ENCODE results near the gene USP2.

USP2 gene

DNA sequence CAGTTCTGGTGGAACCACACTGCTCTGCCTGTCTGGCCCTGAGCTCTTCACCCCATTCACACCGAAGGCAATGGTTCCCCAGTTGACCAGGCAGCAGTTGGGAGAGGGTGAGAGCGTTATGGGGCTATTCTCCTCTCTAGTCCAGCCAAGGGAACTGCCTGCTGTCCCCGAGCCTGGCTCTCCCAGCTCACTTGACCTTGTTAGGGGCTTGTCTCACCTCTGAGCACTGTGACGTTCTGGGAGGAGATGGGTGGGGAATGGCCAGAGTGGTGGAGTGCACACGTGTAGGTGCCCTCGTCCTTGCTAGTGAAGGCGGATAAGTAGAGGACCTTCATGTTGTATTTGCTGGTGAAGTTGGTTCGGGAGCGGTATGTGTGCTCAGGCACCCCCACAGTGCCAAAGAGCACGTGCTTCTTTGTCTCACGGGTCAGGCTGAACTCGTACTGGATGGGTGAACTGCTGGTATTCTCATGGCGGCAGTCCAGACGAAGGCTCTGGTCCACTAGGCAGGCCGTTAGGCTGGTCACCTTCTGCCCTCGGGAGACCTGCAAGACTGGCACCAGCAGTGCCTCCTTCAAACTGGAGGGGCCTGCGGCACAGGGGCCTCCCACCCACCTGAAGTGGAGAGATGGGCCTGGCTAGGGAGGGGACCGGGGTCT, 38.5 kb upstream of the USP2 start:
- H3K27ac ChIP-seq, result no peak overlapping the region

DNA sequence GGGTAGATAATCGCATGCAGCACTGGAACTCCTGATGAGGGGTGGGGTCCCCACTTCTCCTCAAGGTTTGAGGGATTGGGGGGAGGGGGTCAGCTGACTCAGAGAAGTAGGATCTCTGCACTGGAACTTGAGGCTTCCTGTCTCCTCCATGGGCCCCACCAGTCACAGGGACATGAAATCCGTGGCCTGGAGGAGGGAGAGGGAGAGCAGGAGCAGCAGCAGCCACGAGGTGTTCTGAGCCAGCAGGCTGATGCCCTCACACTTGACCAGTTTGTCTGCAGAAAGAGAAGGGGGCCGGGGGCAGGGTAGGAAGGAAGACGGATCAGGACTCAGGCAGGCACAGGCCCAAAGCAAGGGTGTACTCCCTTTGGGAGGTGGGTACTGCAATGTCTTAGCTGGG, 37.8 kb upstream of the USP2 start:
- Histone ChIP-seq H3K4me1 (peaks cover 0 to 42% (median 24%) of the 10 kb centered on the region in 4 donors), H3K9me3 (no peaks in the 10 kb centered on the region), H3K36me3 (no peaks in the 10 kb centered on the region), H3K27me3 (peaks cover 0 to 38% of the 10 kb centered on the region in 2 donors), H3K4me3 (no peak overlapping the region), H3K27ac (no peak overlapping the region)
- intact Hi-C loops (cut with DNase I; ENCODE audit: low total_unique reads), result no loop called here
- DNase-seq, result no peak
- TF ChIP-seq, protein P1, sequence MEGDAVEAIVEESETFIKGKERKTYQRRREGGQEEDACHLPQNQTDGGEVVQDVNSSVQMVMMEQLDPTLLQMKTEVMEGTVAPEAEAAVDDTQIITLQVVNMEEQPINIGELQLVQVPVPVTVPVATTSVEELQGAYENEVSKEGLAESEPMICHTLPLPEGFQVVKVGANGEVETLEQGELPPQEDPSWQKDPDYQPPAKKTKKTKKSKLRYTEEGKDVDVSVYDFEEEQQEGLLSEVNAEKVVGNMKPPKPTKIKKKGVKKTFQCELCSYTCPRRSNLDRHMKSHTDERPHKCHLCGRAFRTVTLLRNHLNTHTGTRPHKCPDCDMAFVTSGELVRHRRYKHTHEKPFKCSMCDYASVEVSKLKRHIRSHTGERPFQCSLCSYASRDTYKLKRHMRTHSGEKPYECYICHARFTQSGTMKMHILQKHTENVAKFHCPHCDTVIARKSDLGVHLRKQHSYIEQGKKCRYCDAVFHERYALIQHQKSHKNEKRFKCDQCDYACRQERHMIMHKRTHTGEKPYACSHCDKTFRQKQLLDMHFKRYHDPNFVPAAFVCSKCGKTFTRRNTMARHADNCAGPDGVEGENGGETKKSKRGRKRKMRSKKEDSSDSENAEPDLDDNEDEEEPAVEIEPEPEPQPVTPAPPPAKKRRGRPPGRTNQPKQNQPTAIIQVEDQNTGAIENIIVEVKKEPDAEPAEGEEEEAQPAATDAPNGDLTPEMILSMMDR (IDR thresholded peaks at IDR 0.05), result no peak

More for the DNA sequence above, 38.5 kb upstream of the USP2 start:
- TF ChIP-seq, protein P1 (IDR thresholded peaks at IDR 0.05), result no peak
- DNase-seq, result no peak
- Histone ChIP-seq H3K27me3 (peaks cover 0 to 41% of the 10 kb centered on the region in 2 donors), H3K9me3 (no peaks in the 10 kb centered on the region), H3K4me1 (peaks cover 0 to 42% (median 24%) of the 10 kb centered on the region in 4 donors), H3K4me3 (no peak overlapping the region), H3K36me3 (no peaks in the 10 kb centered on the region)
- intact Hi-C loops (cut with DNase I; ENCODE audit: low total_unique reads), result no loop called here

DNA sequence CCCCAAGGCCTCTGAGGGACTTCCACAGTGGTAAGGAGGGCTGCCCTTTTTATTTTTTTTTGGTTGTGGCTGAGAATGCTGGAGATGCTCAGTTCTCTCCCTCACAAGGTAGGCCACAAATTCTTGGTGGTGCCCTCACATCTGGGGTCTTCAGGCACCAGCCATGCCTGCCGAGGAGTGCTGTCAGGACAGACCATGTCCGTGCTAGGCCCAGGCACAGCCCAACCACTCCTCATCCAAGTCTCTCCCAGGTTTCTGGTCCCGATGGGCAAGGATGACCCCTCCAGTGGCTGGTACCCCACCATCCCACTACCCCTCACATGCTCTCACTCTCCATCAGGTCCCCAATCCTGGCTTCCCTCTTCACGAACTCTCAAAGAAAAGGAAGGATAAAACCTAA, 37.3 kb upstream of the USP2 start:
- H3K4me1 ChIP-seq, result peaks cover 0 to 42% (median 24%) of the 10 kb centered on the region in 4 donors
- peak overlapping the region; percentile 63 to 72 for H3K27ac ChIP-seq
- intact Hi-C loops (cut with DNase I; ENCODE audit: low total_unique reads), result no loop called here
- DNase-seq, result no peak
- no peak overlapping the region for H3K4me3 ChIP-seq
- H3K36me3 ChIP-seq, result no peaks in the 10 kb centered on the region
- no peaks in the 10 kb centered on the region for H3K9me3 ChIP-seq
- TF ChIP-seq, protein P1 (IDR thresholded peaks at IDR 0.05), result no peak
- peaks cover 0 to 38% of the 10 kb centered on the region in 2 donors for H3K27me3 ChIP-seq

DNA sequence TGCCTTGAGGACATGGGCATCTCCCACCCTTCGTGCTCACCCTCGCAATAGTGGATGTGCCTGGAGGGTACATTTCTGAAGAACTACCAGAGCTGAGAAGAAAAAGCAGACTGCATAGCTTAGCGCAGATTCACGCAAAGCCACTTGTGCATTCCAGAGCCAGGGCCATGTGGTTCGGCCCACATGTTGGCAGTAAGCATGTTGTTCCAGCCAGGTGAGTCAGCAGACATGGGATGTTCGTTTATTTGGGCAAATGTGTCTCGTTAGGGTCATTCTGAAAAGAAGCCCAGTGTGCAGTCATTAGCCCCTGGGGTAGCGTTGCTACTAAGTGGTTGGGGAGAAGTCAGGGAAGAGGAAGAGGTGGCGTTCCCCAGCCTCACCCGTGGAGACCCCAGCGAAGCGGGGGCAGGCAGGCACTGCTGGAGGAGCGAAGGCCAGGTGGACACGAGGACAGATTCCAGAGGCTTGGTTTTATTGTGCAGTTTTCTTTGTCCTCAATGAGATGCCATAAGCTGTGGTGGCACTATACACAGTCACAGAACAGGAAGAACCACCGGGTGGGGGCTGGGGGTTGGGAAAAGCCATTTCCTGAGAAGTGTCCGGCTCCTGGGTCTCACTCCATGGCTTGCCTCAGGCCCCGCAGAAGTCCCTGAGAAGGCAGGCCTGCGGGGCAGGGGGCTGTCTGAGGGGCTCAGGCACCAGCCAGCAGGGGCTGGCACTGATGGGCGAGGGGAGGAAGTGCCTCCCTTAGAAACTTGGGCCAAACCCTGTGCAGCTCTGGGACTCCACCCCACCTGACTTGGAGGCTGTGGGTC, 36.4 kb upstream of the USP2 start:
- H3K4me1 ChIP-seq, result peaks cover 0 to 37% (median 20%) of the 10 kb centered on the region in 4 donors
- peaks cover 0 to 30% of the 10 kb centered on the region in 2 donors for H3K27me3 ChIP-seq
- peak overlapping the region in 1 of 2 donors; percentile 6 for H3K4me3 ChIP-seq
- peak in 1 of 2 donors; percentile 76 for DNase-seq
- intact Hi-C loops (cut with DNase I; ENCODE audit: low total_unique reads), result no loop called here
- H3K36me3 ChIP-seq, result no peaks in the 10 kb centered on the region
- TF ChIP-seq, protein P1 (IDR thresholded peaks at IDR 0.05), result no peak
- H3K9me3 ChIP-seq, result no peaks in the 10 kb centered on the region
- peak overlapping the region; percentile 63 to 72 for H3K27ac ChIP-seq

DNA sequence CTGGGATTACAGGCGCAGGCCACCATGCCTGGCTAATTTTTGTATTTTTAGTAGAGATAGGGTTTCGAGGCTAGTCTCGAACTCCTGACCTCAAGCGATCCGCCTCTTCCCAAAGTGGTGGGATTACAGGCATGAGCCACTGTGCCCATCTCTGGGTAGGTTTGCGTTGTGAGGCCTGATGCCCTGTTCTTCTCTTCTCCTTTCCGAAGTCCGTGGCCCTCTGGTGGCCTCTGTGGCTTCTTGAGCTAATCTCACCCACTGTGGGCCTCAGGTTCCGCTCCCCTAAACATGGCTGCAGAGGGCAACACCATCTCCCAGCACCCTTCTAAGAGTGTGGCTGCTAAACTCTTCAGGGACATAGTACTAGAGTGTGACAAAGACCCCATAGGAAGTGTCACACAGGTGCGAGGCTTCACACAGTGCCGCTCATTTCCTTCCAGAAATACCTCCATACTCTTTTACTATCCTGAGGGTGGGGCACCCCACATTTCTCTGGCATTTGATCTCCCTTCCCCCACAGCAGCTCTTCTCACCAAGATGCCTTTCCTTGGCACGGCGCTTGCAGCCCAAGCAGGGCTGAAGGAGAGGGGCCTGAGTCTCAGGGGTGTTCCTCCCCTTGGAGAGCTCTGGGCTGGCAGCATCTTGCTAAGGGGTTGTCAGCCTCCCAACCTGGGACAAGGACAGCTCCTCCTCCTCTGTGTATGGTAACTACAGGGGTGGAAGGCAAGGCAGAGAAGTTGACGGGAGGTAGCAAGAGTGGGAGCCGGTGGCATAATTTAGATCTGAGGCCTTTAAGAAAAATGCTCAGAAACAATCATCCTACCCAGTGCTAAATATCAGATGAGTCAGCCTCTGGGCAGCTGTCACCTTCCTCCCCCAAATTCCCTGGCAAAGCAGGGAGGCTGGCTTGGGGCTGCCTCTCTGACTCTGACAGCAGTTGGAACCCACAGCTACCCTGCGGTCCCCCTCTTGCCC, 35.4 kb upstream of the USP2 start:
- Histone ChIP-seq H3K9me3 (no peaks in the 10 kb centered on the region), H3K27me3 (peaks cover 0 to 20% of the 10 kb centered on the region in 2 donors), H3K4me1 (peaks cover 0 to 27% (median 9%) of the 10 kb centered on the region in 4 donors), H3K4me3 (peak overlapping the region in 1 of 2 donors; percentile 6), H3K36me3 (no peaks in the 10 kb centered on the region), H3K27ac (peak overlapping the region; percentile 63 to 72)
- intact Hi-C loops (cut with DNase I; ENCODE audit: low total_unique reads), result no loop called here
- DNase-seq, result no peak
- TF ChIP-seq, protein P1 (IDR thresholded peaks at IDR 0.05), result no peak
